ENCODE measurements around the gene GAP43. TPM values are rescaled to one million over a fixed set of nuclear protein-coding genes. Genes with fewer than 3 reads are reported as not detected.

Gene GAP43, protein sequence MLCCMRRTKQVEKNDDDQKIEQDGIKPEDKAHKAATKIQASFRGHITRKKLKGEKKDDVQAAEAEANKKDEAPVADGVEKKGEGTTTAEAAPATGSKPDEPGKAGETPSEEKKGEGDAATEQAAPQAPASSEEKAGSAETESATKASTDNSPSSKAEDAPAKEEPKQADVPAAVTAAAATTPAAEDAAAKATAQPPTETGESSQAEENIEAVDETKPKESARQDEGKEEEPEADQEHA
- total RNA-seq, result under 1 TPM in 1 of 2 experiments, not detected in 1; 0.17 TPM

DNA sequence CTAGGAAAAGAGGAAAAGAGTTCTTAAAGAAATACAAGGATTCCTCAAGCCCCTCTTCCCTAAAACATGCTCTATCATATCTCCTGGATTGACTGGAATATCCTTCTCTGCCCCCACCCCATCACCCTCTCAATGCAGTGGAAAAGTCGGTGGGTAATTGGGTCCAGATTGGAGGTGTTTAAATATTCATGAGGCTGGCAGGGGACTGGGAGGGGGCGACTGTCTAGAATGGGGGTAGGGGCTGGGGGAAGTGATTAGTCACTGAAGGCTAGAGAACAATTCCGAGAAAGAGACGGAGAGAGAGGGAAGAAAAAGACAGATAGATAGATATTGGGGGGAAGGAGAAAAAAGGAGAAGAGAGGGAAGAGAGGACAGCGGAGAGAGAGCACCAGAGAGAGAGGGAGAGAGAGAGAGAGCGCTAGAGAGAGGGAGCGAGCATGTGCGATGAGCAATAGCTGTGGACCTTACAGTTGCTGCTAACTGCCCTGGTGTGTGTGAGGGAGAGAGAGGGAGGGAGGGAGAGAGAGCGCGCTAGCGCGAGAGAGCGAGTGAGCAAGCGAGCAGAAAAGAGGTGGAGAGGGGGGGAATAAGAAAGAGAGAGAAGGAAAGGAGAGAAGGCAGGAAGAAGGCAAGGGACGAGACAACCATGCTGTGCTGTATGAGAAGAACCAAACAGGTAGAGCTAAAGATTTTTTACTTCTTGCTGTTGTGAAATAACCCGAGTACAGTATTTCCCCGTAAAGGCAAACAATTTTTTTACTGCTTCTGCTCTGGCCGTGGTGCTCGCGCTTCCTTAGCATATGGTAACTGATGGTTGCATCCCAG is at the start of gene GAP43:
GAP43 (plus strand) TSS at position 467 of the 825 bp plus-strand sequence; CDS start at position 647, 180 bp downstream.
- Mint-ChIP-seq H3K4me3 (peak within 1 kb of the TSS; percentile 32), H3K27me3 (ENCODE audit: low read depth) (peaks cover 49% of the 10 kb centered on the region), H3K9me3 (no peaks in the 10 kb centered on the region), H3K36me3 (ENCODE audit: low read depth) (no peaks in the 10 kb centered on the region), H3K27ac (no peak within 1 kb of the TSS), H3K4me1 (ENCODE audit: low read depth) (peaks cover 12% of the 10 kb centered on the region)
- CTCF ChIA-PET, result interaction anchor here (0.6 to 0.7 kb wide), 2 partner anchors 60 to 947 kb away, joined by 3 to 4 read pairs; no protein-coding TSS in a partner anchor
- intact Hi-C loops (cut with micrococcal nuclease), result no loop called here
- DNase-seq, result peak; percentile 19

DNA sequence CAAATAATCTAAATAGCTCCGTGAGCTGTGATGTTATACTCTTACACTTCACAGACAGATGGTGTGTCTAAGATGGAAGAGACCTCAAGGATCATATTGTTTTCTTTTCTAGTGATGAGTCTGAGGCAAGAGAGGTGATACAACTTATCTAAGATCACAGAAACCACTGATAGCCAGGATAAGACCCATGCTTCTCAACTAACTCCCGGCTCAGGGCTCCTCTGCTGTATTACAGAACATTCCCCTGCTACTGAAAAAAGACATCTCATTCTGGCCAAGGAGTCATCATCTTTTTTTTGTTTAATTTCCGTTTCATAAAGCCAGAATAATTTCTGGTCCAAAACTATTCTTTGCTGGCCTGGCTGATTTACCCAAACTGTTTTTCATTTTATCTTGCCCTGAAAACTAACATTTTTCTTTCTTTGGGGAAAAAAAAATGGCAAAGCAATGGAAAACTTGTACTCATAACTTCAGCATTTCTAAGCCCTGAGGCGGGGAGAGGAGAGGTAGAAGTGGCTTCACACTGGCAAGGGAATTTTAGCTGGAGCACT is 46.9 kb upstream of the GAP43 start:
- no peaks in the 10 kb centered on the region for H3K4me1 Mint-ChIP-seq (ENCODE audit: low read depth)
- peaks cover 15% of the 10 kb centered on the region for H3K27me3 Mint-ChIP-seq (ENCODE audit: low read depth)
- H3K4me3 Mint-ChIP-seq, result no peak overlapping the region
- no peaks in the 10 kb centered on the region for H3K36me3 Mint-ChIP-seq (ENCODE audit: low read depth)
- intact Hi-C loops (cut with micrococcal nuclease), result no loop called here
- no peak for DNase-seq
- CTCF ChIA-PET, result no interaction called here
- H3K27ac Mint-ChIP-seq, result no peak overlapping the region
- no peaks in the 10 kb centered on the region for H3K9me3 Mint-ChIP-seq

DNA sequence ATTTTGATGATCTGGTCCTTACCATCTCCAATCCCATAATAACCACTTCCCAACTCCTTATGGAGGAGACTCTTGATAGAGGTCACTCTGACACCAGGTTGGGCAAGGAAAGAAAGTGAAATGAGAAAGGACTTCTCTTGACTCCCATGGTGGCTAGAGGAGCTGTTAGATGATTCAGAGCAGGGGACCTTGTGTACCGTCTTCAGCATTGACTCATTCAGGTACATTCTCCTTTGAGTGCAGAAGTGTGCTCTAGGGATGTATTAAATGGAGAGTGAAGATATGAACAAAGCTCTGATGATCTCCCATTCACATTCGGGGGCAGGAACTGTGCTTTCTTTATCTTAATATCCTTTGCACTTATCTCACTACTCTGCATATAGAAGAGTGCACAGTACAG is 46.3 kb upstream of the GAP43 start:
- no peak for DNase-seq
- Mint-ChIP-seq H3K4me1 (ENCODE audit: low read depth) (no peaks in the 10 kb centered on the region), H3K27me3 (ENCODE audit: low read depth) (peaks cover 15% of the 10 kb centered on the region), H3K36me3 (ENCODE audit: low read depth) (no peaks in the 10 kb centered on the region), H3K27ac (no peak overlapping the region), H3K4me3 (no peak overlapping the region), H3K9me3 (no peaks in the 10 kb centered on the region)
- CTCF ChIA-PET, result no interaction called here
- intact Hi-C loops (cut with micrococcal nuclease), result no loop called here

DNA sequence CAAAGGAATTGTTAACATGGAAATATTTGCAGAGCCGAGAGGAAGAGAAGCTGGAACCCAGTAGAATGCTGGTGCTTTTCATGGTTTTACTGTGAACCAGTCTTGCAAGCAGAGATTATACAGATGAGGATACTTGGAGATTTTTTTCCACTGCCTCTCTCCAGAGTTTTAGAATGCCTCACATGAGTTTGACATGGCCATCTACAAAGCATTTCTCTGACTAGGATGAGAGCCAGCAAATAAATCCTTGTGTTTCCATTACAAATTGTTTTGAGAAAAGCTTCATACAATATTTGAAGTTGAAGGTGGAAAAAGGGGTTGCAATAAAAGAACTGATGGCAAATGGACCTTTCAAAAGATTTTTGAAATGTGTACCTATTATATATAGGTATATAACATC is 45.0 kb upstream of the GAP43 start:
- DNase-seq, result no peak
- H3K4me3 Mint-ChIP-seq, result no peak overlapping the region
- no peaks in the 10 kb centered on the region for H3K4me1 Mint-ChIP-seq (ENCODE audit: low read depth)
- H3K27me3 Mint-ChIP-seq (ENCODE audit: low read depth), result peaks cover 15% of the 10 kb centered on the region
- no peak overlapping the region for H3K27ac Mint-ChIP-seq
- intact Hi-C loops (cut with micrococcal nuclease), result no loop called here
- CTCF ChIA-PET, result no interaction called here
- H3K9me3 Mint-ChIP-seq, result no peaks in the 10 kb centered on the region
- no peaks in the 10 kb centered on the region for H3K36me3 Mint-ChIP-seq (ENCODE audit: low read depth)

DNA sequence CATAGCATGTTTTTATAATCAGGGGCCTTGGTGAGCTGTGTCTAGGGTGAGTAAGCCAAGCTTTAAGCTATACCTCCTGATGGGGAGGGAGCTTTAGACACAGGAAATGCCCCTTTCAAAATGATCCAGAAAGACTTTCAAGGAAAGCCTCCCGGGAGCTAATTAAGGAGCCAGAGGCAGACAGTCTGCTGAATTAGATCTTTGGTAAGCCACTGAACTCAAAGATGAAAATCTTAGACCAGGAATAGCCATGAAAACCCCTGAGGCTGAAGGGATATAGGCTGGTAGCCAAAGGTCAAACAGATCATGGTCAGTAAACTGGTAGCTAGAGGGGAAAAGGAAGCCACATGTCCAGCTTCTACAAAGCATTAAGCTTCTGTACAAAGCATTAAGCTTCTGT is 42.7 kb upstream of the GAP43 start:
- intact Hi-C loops (cut with micrococcal nuclease), result no loop called here
- CTCF ChIA-PET, result interaction anchor here (0.8 to 1.5 kb wide), 2 partner anchors 12 to 235 kb away, joined by 3 read pairs; no protein-coding TSS in a partner anchor
- Mint-ChIP-seq H3K9me3 (no peaks in the 10 kb centered on the region), H3K27ac (no peak overlapping the region), H3K4me1 (ENCODE audit: low read depth) (no peaks in the 10 kb centered on the region), H3K36me3 (ENCODE audit: low read depth) (no peaks in the 10 kb centered on the region), H3K4me3 (no peak overlapping the region), H3K27me3 (ENCODE audit: low read depth) (peaks cover 10% of the 10 kb centered on the region)
- DNase-seq, result no peak

DNA sequence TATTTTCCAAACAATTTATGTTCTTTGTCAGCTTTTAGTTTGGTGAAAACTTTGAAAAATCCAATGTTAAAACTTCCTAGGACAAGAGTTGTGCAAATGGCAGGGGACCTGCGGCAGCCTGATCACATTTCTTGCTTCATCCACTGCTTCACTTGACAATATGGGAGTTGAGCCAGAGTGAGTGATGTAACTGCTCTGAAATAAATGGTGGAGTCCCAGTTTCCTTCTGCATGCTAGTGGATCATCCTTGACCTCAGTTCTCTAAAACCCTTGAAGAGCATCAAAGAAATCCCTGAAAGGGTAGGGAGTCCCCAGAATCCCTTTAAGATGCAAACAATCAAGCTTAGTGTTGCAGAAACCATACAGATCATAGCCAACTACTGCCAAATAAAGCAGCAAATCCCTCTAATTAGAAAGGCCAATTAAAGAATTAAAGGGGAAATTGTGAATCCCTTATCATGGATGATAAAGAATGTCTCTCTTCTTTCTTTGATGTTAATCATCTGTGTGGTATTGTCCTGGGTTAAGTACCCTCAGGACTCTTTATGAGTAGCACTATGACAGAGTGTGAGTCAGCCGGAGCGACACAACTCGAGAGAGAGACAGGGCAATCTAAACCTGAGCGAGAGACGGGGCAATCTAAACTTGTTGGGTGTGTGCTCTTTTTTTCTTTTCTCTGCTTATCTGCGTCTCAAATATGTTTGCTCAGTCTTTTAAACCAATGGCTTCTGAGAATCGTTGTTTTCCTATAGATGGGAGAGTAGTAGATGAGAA is 41.8 kb upstream of the GAP43 start:
- DNase-seq, result peak; percentile 13
- Mint-ChIP-seq H3K4me3 (no peak overlapping the region), H3K4me1 (ENCODE audit: low read depth) (no peaks in the 10 kb centered on the region), H3K27me3 (ENCODE audit: low read depth) (peaks cover 5% of the 10 kb centered on the region), H3K36me3 (ENCODE audit: low read depth) (no peaks in the 10 kb centered on the region), H3K9me3 (no peaks in the 10 kb centered on the region), H3K27ac (no peak overlapping the region)
- intact Hi-C loops (cut with micrococcal nuclease), result no loop called here
- CTCF ChIA-PET, result interaction anchor here (1.5 kb wide), 1 partner anchor 13 kb away, joined by 3 read pairs; no protein-coding TSS in a partner anchor

DNA sequence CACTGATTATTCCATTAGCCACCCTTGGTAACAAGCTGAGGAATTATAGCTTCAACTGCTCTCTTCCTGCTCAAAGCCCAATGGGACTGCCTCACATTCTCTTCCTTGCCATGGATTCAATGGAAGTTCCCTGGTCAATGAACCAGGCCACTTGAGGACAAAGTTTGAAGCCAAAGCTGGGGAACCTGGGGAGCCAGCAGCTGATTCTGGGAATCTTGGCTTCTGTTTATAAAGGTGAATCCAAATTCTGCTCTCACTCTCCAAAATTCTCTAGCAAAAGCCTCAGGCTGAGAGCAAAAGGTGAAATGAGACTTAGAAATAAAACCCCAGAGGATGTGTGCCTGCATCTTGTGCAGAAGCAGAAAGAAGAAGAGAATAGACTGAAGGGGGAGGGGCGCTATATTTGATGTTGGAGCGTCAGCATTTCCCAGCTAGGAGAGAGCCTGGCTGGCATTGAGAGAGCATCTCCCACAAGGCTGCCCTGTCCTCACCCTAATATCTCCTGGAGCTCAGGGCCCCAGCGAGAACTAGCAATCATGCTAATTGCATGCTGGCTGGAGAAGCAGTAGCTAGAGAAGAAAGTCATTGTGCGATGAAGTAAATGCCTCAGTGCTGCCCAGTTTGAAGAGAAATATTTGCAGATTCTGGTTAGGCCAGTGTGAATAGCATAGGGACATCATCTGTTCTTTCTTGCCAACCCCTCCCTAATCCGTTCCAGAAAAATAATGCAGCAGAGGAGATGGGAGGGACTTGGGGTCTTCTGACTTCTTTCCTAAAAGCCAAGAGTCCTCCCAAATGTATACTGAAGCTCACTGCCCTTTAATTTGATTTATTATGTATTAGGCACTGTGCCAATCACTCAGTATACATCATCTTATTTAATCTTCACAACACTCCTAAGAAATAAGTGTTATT is 34.9 kb upstream of the GAP43 start:
- Mint-ChIP-seq H3K4me3 (no peak overlapping the region), H3K4me1 (ENCODE audit: low read depth) (no peaks in the 10 kb centered on the region), H3K27me3 (ENCODE audit: low read depth) (peaks cover 4% of the 10 kb centered on the region), H3K27ac (no peak overlapping the region), H3K36me3 (ENCODE audit: low read depth) (no peaks in the 10 kb centered on the region), H3K9me3 (no peaks in the 10 kb centered on the region)
- DNase-seq, result no peak
- CTCF ChIA-PET, result no interaction called here
- intact Hi-C loops (cut with micrococcal nuclease), result no loop called here

DNA sequence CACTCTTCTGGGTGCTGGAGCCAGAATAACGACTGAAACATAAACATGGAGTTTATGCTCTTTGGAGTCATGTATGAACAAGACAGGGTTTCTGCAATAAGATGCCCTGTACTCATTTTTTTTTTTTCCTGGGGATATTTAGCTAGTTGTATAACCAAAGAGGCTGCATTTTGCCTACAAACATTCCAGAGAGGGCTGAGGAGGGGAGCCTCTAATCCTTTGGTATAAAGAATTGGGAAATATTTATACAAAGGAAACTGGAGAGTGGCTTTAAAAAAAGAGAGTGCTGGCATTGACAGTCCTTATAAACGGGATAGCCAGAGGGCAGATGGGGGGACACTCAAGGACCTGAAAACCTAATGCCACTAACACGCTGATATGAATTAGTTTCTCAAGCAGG is 32.4 kb upstream of the GAP43 start:
- Mint-ChIP-seq H3K27ac (no peak overlapping the region), H3K4me1 (ENCODE audit: low read depth) (no peaks in the 10 kb centered on the region), H3K27me3 (ENCODE audit: low read depth) (peaks cover 4% of the 10 kb centered on the region), H3K4me3 (no peak overlapping the region), H3K9me3 (peaks cover 2% of the 10 kb centered on the region), H3K36me3 (ENCODE audit: low read depth) (no peaks in the 10 kb centered on the region)
- CTCF ChIA-PET, result interaction anchor here (0.6 kb wide), 1 partner anchor 147 kb away, joined by 3 read pairs; no protein-coding TSS in a partner anchor
- DNase-seq, result no peak
- intact Hi-C loops (cut with micrococcal nuclease), result no loop called here

DNA sequence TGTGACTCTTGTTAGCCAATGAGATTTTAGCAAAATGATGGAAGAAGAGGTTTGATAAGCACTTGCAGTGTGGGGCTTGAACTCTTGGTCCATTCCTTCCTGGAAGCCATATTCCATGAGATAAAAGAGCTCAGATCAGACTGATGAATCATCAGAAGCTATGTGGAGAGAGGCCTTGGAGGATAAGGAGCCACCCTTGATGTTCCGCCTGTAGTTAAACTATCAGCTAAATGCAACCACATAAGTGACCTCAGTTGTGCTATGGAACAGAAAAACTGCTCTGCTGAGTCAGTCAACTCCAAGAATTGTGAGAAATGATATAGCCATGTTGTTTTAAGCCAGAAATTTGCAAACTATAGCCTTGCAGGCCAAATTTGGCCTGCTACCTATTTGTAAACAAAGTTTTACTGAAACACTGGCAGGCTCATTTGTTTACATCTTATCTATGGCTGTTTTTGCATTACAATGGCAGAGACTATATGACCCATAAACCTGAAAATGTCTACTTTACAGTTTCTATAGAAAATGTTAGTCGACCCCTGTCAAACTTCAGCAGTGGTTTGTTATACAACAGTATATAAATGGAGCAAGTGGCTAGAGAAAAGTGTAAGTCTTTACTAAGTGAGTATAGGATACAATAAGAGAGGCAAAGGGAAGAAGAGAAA is 27.6 kb upstream of the GAP43 start:
- Mint-ChIP-seq H3K27me3 (ENCODE audit: low read depth) (peaks cover 8% of the 10 kb centered on the region), H3K4me3 (no peak overlapping the region), H3K4me1 (ENCODE audit: low read depth) (no peaks in the 10 kb centered on the region), H3K36me3 (ENCODE audit: low read depth) (no peaks in the 10 kb centered on the region), H3K27ac (no peak overlapping the region), H3K9me3 (peaks cover 2% of the 10 kb centered on the region)
- CTCF ChIA-PET, result no interaction called here
- intact Hi-C loops (cut with micrococcal nuclease), result no loop called here
- DNase-seq, result no peak

DNA sequence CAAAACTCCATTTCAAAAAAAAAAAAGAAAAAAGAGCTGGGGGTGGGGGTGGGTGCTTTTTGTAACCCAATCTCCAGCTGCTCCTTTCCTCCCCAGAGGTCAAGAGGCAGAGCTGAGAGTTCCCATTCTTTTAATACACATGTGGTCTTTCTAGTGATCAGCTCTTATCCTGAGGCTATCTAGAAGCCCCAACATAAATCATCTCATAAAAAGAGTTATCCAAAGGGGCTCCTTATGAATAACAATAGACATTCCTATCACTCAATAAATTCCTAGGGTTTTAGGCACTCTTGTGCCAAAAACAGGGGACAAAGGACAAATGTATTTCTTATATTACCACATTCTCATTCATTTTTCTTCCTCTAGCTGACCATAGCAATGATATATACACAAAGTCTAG is 25.1 kb upstream of the GAP43 start:
- CTCF ChIA-PET, result no interaction called here
- DNase-seq, result no peak

DNA sequence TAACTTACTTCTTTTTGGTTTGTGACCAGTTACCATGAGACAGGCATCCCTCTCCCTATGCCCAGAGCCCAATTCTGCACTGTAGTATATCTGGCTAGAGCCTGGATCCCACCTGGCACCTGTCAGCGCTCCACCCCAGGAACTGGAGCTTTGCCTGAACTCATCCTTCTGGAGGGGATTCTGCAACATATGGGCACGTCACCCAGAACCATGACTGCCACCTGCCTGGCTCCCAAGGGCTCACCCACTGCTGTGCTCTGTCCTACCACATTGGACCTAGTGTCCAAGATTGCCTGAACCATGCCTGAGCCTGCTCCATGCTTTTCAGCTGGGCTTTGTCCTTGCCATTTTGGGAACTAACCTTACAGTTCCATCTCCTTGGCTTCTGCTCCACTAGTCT is 21.1 kb upstream of the GAP43 start:
- no peak overlapping the region for H3K4me3 Mint-ChIP-seq
- intact Hi-C loops (cut with micrococcal nuclease), result no loop called here
- H3K27me3 Mint-ChIP-seq (ENCODE audit: low read depth), result peaks cover 11% of the 10 kb centered on the region
- CTCF ChIA-PET, result no interaction called here
- no peaks in the 10 kb centered on the region for H3K4me1 Mint-ChIP-seq (ENCODE audit: low read depth)
- H3K36me3 Mint-ChIP-seq (ENCODE audit: low read depth), result no peaks in the 10 kb centered on the region
- no peaks in the 10 kb centered on the region for H3K9me3 Mint-ChIP-seq
- no peak for DNase-seq
- no peak overlapping the region for H3K27ac Mint-ChIP-seq

More for the DNA sequence above, 25.1 kb upstream of the GAP43 start:
- Mint-ChIP-seq H3K27ac (no peak overlapping the region), H3K4me3 (no peak overlapping the region), H3K27me3 (ENCODE audit: low read depth) (peaks cover 11% of the 10 kb centered on the region), H3K4me1 (ENCODE audit: low read depth) (no peaks in the 10 kb centered on the region), H3K36me3 (ENCODE audit: low read depth) (no peaks in the 10 kb centered on the region), H3K9me3 (peaks cover 2% of the 10 kb centered on the region)
- intact Hi-C loops (cut with micrococcal nuclease), result no loop called here

All from activated naive CD4-positive, alpha-beta T cell treated with anti-CD3 and anti-CD28 coated beads for 36 hours (primary cell).